GM23338 (cell line): ENCODE measurements around the gene ANKRD13B. TPM values are rescaled to one million over a fixed set of nuclear protein-coding genes. Genes with fewer than 3 reads are reported as not detected.

Source experiments
- ATAC-seq: fragments of 200-7000 bp; cut with Tn5 transposase; 3 replicates; pipeline ENCODE4 v1.9.1; 2020
- DNase-seq: peaks from one replicate; pipeline ENCODE4 v3.0.0-alpha.2; 2015; ENCODE audit warnings: low spot score
- H2AFZ ChIP-seq: fragments of 200-600 bp; sonication (generic); 2 replicates; pipeline ENCODE4 v1.8.0; 2016; ENCODE audit warnings: antibody characterized with exemption, mild to moderate bottlenecking, moderate library complexity
- H3F3A ChIP-seq: fragments of 200-600 bp; sonication (generic); replicated peaks from 2 replicates; pipeline ENCODE4 v1.8.0; 2017; ENCODE audit warnings: antibody characterized with exemption, mixed run types, low read depth
- H3K27ac ChIP-seq: fragments of 200-600 bp; sonication (generic); 2 replicates; pipeline ENCODE4 v1.6.1; 2016; ENCODE audit warnings: low read depth
- H3K27me3 ChIP-seq: fragments of 200-600 bp; sonication (generic); 2 replicates; pipeline ENCODE4 v1.8.0; 2016; ENCODE audit warnings: mild to moderate bottlenecking, mixed run types, moderate library complexity; ENCODE audit not compliant: insufficient read depth
- H3K36me3 ChIP-seq: fragments of 200-600 bp; sonication (generic); 2 replicates; pipeline ENCODE4 v1.8.0; 2016; ENCODE audit warnings: mild to moderate bottlenecking; ENCODE audit not compliant: insufficient read depth
- H3K4me1 ChIP-seq: fragments of 200-600 bp; sonication (generic); 2 replicates; pipeline ENCODE4 v1.8.0; 2016; ENCODE audit warnings: mild to moderate bottlenecking, moderate library complexity; ENCODE audit not compliant: insufficient read depth
- H3K4me2 ChIP-seq: fragments of 200-600 bp; sonication (generic); 2 replicates; pipeline ENCODE4 v1.7.1; 2017; ENCODE audit warnings: mixed run types
- H3K4me3 ChIP-seq: fragments of 200-600 bp; sonication (generic); 2 replicates; pipeline ENCODE4 v1.6.1; 2016; ENCODE audit warnings: mixed run types
- H3K79me2 ChIP-seq: fragments of 200-600 bp; sonication (generic); replicated peaks from 2 replicates; pipeline ENCODE4 v1.8.0; 2017; ENCODE audit warnings: mild to moderate bottlenecking; ENCODE audit not compliant: insufficient read depth
- H3K9me2 ChIP-seq: fragments of 200-600 bp; sonication (generic); 2 replicates; pipeline ENCODE4 v1.8.0; 2017; ENCODE audit not compliant: insufficient read depth
- H4K20me1 ChIP-seq: fragments of 200-600 bp; sonication (generic); replicated peaks from 2 replicates; pipeline ENCODE4 v1.8.0; 2017; ENCODE audit warnings: mild to moderate bottlenecking; ENCODE audit not compliant: insufficient read depth
- H3K27ac Mint-ChIP-seq: 2 replicates; pipeline ENCODE4 v1.8.0; 2020; ENCODE audit warnings: inconsistent platforms, mild to moderate bottlenecking, moderate library complexity, mixed read lengths
- H3K27me3 Mint-ChIP-seq: 3 replicates; pipeline ENCODE4 v1.8.0; 2022; ENCODE audit warnings: low read depth, mild to moderate bottlenecking, moderate library complexity, mixed read lengths, inconsistent platforms; ENCODE audit not compliant: insufficient read depth, poor library complexity
- H3K36me3 Mint-ChIP-seq: 3 replicates; pipeline ENCODE4 v1.8.0; 2021; ENCODE audit warnings: low read depth, mild to moderate bottlenecking, inconsistent platforms, moderate library complexity, mixed read lengths
- H3K4me1 Mint-ChIP-seq: 3 replicates; pipeline ENCODE4 v1.8.0; 2020; ENCODE audit warnings: mild to moderate bottlenecking, inconsistent platforms, mixed read lengths
- H3K4me3 Mint-ChIP-seq: 3 replicates; pipeline ENCODE4 v1.8.0; 2021; ENCODE audit warnings: moderate library complexity, mild to moderate bottlenecking, inconsistent platforms, mixed read lengths
- H3K9me3 Mint-ChIP-seq: 3 replicates; pipeline ENCODE4 v1.8.0; 2020; ENCODE audit warnings: moderate library complexity, mild to moderate bottlenecking, inconsistent platforms, mixed read lengths
- CREB1 ChIP-seq: fragments of 250-450 bp; sonication (Bioruptor Pico); IDR thresholded peaks from 2 replicates; pipeline ENCODE4 v1.5.0; 2020; ENCODE audit warnings: low read depth, mild to moderate bottlenecking, moderate library complexity
- ETS1 ChIP-seq: IDR thresholded peaks from 2 replicates; pipeline ENCODE4 v1.6.1; 2016; ENCODE audit warnings: antibody characterized with exemption
- EZH2 ChIP-seq: fragments of 200-600 bp; sonication (generic); IDR thresholded peaks from one replicate; pipeline ENCODE4 v1.8.0; 2017; ENCODE audit warnings: antibody characterized with exemption, mild to moderate bottlenecking, low read depth; ENCODE audit not compliant: unreplicated experiment
- EZH2phosphoT487 ChIP-seq: fragments of 200-600 bp; sonication (generic); IDR thresholded peaks from one replicate; pipeline ENCODE4 v1.8.1; 2018; ENCODE audit warnings: antibody characterized with exemption; ENCODE audit not compliant: unreplicated experiment
- JUNB ChIP-seq: IDR thresholded peaks from one replicate; pipeline ENCODE4 v1.6.1; 2016; ENCODE audit warnings: antibody characterized with exemption; ENCODE audit not compliant: unreplicated experiment
- NANOG ChIP-seq: IDR thresholded peaks from 2 replicates; pipeline ENCODE4 v1.6.1; 2016; ENCODE audit warnings: antibody characterized with exemption, borderline replicate concordance
- POLR2AphosphoS5 ChIP-seq: IDR thresholded peaks from 2 replicates; pipeline ENCODE4 v1.6.1; 2016; ENCODE audit warnings: antibody characterized with exemption, low read depth
- REST ChIP-seq: IDR thresholded peaks from one replicate; pipeline ENCODE4 v1.6.1; 2018; ENCODE audit warnings: antibody characterized with exemption; ENCODE audit not compliant: unreplicated experiment
- ZNF114 ChIP-seq: fragments of 250-450 bp; sonication (Bioruptor Pico); IDR thresholded peaks from 2 replicates; pipeline ENCODE4 v1.5.0; 2020; ENCODE audit warnings: mild to moderate bottlenecking, moderate library complexity
- ZNF331 ChIP-seq: fragments of 250-450 bp; sonication (Bioruptor Pico); IDR thresholded peaks from 2 replicates; pipeline ENCODE4 v1.5.0; 2020; ENCODE audit warnings: low read depth, mild to moderate bottlenecking, moderate library complexity
- ZNF462 ChIP-seq: fragments of 250-450 bp; sonication (Bioruptor Pico); IDR thresholded peaks from 2 replicates; pipeline ENCODE4 v1.5.0; 2020; ENCODE audit warnings: mild to moderate bottlenecking, moderate library complexity
- polyA plus RNA-seq: library from polyadenylated mRNA; unstranded; fragments of >200 nt; fragmentation: Nextera tagmentation; extraction: Ambion mirVana; gene quantifications from 2 replicates; pipeline ENCODE4 v1.2.1, GENCODE V29; 2016
- total RNA-seq: library from RNA; depleted of rRNA; stranded (reverse); fragments of >200 nt; shearing (Covaris generic); gene quantifications from 2 replicates; pipeline ENCODE4 v1.2.3, GENCODE V29; 2014

Gene ANKRD13B
- total and polyA plus RNA-seq, 2 experiments from 2014 or later, result 8.2 to 57.4 TPM

- H3K27me3 ChIP-seq, result no peaks in the 10 kb centered on the region
- no peaks in the 10 kb centered on the region for H3K36me3 ChIP-seq
- no peaks in the 10 kb centered on the region for H3K79me2 ChIP-seq
- Mint-ChIP-seq H3K27me3 (peaks cover 3% of the 10 kb centered on the region), H3K4me3 (no peak overlapping the region), H3K9me3 (no peaks in the 10 kb centered on the region), H3K36me3 (no peaks in the 10 kb centered on the region), H3K27ac (no peak overlapping the region), H3K4me1 (peaks cover 13% of the 10 kb centered on the region)
- DNase-seq (no peak), ATAC-seq (no peak)
- no peaks in the 10 kb centered on the region for H3F3A ChIP-seq
- H2AFZ ChIP-seq, result no peak overlapping the region
- H3K4me3 ChIP-seq, result no peak overlapping the region
- H4K20me1 ChIP-seq, result no peaks in the 10 kb centered on the region
- H3K27ac ChIP-seq, result no peak overlapping the region
- H3K4me1 ChIP-seq, result peaks cover 4% of the 10 kb centered on the region; the same call in 1 of the 2 replicates
- TF ChIP-seq ETS1 (no peak), ZNF114 (CRISPR knock-in tag) (no peak), EZH2phosphoT487 (no peak), CREB1 (no peak), NANOG (no peak), ZNF331 (no peak), POLR2AphosphoS5 (no peak), JUNB (no peak), ZNF462 (CRISPR knock-in tag) (no peak), EZH2 (no peak), REST (no peak)
- no peak overlapping the region for H3K4me2 ChIP-seq
- H3K9me2 ChIP-seq, result no peaks in the 10 kb centered on the region
These were observed 52.7 kb downstream of the ANKRD13B start for GRCh38 chr17:29645515-29646051.
